AG09309 (cell line): Measurements from ENCODE around the gene UPF2.

Experiments used
- DNase-seq: peaks from one replicate; pipeline ENCODE4 v3.0.0-alpha.2; 2010; ENCODE audit warnings: low read depth
- H3K4me3 ChIP-seq: 2 replicates; pipeline ENCODE4 v1.5.1; 2011; ENCODE audit warnings: mild to moderate bottlenecking, low read depth, low read length, moderate library complexity; ENCODE audit not compliant: control insufficient read depth
- TF ChIP-seq, protein P1 (sequence below): IDR thresholded peaks from 2 replicates; pipeline ENCODE4 v1.5.1; 2011; ENCODE audit warnings: mild to moderate bottlenecking, low read depth, low read length, inconsistent platforms; ENCODE audit not compliant: insufficient read depth, control insufficient read depth; ENCODE audit errors: missing control alignments

UPF2 gene

DNA sequence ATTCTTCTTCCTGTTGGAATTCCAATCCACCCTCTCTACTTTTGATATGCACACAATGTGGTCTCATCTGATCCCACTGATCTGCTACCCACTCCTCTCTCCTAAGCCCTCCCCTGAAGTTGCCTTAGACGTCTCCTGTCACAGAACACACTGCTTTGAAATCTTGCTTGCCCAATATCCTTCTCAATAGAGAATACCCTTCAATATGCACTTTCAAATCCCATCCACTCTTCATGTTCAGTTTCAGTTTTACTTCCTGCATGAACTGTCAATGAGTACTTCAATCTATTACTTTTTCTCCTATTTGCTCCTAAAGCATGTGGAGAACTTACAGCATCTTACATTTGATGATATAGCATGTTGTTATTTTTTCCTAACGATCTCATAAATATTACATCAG, 93.5 kb downstream of the UPF2 start:
- no peak for DNase-seq
- TF ChIP-seq, protein P1, sequence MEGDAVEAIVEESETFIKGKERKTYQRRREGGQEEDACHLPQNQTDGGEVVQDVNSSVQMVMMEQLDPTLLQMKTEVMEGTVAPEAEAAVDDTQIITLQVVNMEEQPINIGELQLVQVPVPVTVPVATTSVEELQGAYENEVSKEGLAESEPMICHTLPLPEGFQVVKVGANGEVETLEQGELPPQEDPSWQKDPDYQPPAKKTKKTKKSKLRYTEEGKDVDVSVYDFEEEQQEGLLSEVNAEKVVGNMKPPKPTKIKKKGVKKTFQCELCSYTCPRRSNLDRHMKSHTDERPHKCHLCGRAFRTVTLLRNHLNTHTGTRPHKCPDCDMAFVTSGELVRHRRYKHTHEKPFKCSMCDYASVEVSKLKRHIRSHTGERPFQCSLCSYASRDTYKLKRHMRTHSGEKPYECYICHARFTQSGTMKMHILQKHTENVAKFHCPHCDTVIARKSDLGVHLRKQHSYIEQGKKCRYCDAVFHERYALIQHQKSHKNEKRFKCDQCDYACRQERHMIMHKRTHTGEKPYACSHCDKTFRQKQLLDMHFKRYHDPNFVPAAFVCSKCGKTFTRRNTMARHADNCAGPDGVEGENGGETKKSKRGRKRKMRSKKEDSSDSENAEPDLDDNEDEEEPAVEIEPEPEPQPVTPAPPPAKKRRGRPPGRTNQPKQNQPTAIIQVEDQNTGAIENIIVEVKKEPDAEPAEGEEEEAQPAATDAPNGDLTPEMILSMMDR = no peak
- H3K4me3 ChIP-seq = no peak overlapping the region

DNA sequence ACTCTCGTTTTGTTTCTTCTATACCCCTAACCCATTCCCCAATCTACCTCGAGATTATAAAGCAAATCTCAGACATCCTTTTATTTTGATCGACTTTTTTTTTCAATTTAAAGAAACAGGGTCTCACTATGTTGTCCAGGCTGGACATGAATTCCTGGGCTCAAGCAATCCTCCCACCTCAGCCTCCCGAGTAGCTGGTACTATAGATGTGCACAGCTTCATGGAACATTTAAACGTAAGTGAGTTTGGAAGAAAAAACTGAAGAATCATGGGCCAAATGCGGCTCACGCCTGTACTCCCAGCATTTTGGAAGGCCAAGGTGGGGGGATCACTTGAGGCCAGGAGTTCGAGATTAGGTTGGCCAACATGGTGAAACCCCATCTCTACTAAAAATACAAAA, 96.0 kb downstream of the UPF2 start:
- TF ChIP-seq, protein P1 = no peak
- DNase-seq = no peak
- H3K4me3 ChIP-seq = no peak overlapping the region

DNA sequence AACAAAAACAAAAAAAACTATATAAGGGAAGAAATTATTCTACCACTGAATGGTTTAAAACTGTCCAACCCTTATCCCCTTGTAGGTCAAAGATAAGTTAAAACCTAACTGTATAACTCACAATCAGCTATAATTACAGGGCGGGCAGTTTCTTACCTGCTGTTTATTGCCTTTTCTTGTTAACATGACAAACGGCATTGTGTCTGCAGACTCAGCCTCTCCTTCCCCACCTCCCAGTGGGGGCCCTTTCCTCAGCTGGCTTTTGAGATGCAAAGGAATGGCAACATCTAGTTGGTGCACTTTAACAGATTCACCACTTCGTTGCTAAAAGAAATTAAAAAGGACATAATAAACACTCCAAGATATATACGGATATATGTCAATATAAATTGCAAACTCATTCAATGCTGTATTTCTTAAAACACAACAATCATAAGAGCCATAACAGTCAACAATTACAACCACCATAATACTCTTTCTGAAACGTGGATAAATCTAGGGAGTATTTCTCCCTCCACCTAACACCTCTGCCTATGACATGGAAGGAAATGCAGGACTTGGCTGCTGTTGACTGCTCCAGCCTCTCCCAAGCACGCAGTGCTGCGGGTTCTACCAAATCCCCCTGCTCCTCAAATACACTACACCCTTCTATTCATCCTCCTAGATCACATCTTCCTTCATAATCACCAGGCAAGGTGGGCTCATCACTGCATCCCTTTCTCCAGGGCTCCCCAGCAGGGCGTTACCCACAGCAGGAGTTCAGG, 106.0 kb downstream of the UPF2 start:
- TF ChIP-seq, protein P1 = no peak
- DNase-seq = no peak
- H3K4me3 ChIP-seq = no peak overlapping the region

DNA sequence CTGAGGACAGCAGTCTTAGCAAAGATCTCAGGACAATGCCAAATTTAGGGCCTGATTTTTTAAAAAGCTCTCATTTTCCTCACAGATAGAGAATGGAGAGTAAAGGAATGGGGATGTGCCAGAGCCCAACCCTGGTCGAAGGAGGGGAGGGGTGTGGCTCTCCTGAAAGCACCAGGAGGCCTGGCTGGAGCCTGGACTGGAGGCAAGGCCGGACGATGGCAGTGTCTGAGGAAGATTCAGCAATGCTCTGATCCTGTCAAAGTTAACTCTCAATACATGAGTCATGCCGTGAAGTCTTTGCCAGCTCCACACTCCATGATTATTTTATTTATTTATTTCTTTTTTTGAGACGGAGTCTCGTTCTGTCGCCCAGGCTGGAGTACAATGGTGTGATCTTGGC, 108.3 kb downstream of the UPF2 start:
- no peak overlapping the region for H3K4me3 ChIP-seq
- peak; percentile 3 for DNase-seq
- TF ChIP-seq, protein P1 = no peak

DNA sequence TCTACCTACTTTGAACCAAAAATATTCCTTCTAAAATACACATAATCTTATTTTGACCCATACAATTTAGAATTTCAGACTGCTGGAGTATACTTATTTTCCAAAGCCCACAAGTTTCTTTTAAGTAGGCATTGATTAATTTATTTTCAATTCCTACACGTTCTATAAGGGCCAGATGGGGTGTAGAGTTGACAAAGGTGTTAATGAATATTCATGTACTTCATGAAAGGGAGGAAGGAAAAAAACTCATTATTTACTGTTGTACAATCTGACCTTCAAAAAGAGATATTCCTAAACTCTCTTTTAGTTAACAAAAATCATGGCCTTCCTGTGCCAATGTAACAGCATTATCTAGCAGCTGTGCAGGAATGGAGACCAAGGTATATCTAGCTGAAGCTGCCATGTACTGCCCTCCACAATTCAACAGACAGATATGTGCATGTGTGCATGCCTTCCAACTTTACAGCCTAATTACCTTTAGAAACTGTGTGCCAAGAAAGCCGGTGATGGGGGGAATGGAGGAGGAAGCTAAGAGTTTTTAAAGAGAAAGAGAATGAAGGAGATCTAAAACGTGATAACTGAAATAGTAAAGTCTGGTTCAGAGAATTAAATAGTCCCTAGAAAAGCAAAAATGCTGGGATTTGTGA, 108.9 kb downstream of the UPF2 start:
- TF ChIP-seq, protein P1 = no peak
- H3K4me3 ChIP-seq = no peak overlapping the region
- DNase-seq = no peak

DNA sequence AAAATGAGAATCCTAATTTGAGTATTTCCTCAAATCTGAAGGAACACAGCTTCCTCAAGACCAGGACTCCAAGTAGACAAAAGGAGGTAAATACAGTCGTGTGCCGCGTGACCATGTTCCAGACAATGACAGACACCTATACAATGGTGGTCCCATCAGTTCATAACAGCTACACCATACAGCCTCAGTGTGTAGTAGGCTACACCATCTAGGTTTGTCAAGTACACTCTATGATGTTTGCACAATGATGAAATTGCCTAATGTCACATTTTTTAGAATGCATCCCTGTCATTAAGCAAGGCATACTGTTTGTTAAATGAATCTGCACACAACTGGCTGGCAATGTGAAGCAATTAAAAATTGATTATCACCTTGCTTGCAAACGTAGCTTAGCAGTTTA, 111.6 kb downstream of the UPF2 start:
- DNase-seq = no peak
- H3K4me3 ChIP-seq = no peak overlapping the region
- TF ChIP-seq, protein P1 = no peak
